ENCODE measurements around the gene ZBED4. TPM values are rescaled to one million over a fixed set of nuclear protein-coding genes. Genes with fewer than 3 reads are reported as not detected.

ZBED4 gene
- polyA plus RNA-seq, 3 donors = 16.3 to 18.7 (median 17.9) TPM

GRCh38 chr22:49896201-49896600 lies 42.6 kb downstream of the ZBED4 start:
- no peak for DNase-seq

GRCh38 chr22:49897015-49897684 lies 43.5 kb downstream of the ZBED4 start:
- DNase-seq = no peak

GRCh38 chr22:49899530-49899929 lies 45.9 kb downstream of the ZBED4 start:
- no peak for DNase-seq

- no peak for DNase-seq
These were observed 47.0 kb downstream of the ZBED4 start for GRCh38 chr22:49900441-49901230.

- no peak for DNase-seq
These were observed 47.8 kb downstream of the ZBED4 start for GRCh38 chr22:49901457-49901856.

GRCh38 chr22:49903322-49904039 lies 49.8 kb downstream of the ZBED4 start:
- no peak for DNase-seq

- DNase-seq = no peak
These were observed 50.4 kb downstream of the ZBED4 start for GRCh38 chr22:49904040-49904369.

GRCh38 chr22:49905465-49905864 lies 51.8 kb downstream of the ZBED4 start:
- DNase-seq = no peak

- no peak for DNase-seq
These were observed 52.6 kb downstream of the ZBED4 start for GRCh38 chr22:49906071-49906798.

- no peak for DNase-seq
These were observed 53.2 kb downstream of the ZBED4 start for GRCh38 chr22:49906799-49907290.

- no peak for DNase-seq
These were observed 54.2 kb downstream of the ZBED4 start for GRCh38 chr22:49907807-49908206.

GRCh38 chr22:49909476-49910205 lies 56.0 kb downstream of the ZBED4 start:
- no peak for DNase-seq

- no peak for DNase-seq
These were observed 56.8 kb downstream of the ZBED4 start for GRCh38 chr22:49910229-49911155.

GRCh38 chr22:49911881-49912625 lies 58.4 kb downstream of the ZBED4 start:
- no peak for DNase-seq

- DNase-seq = no peak
These were observed 59.4 kb downstream of the ZBED4 start for GRCh38 chr22:49913026-49913425.

GRCh38 chr22:49913446-49913845 lies 59.8 kb downstream of the ZBED4 start:
- no peak for DNase-seq

- no peak for DNase-seq
These were observed 60.6 kb downstream of the ZBED4 start for GRCh38 chr22:49914256-49914655.

GRCh38 chr22:49915610-49916009 lies 62.0 kb downstream of the ZBED4 start:
- no peak for DNase-seq

- DNase-seq = no peak
These were observed 63.2 kb downstream of the ZBED4 start for GRCh38 chr22:49916831-49917230.
